K562 (cell line): ENCODE measurements around the gene FAM171A1. TPM values are rescaled to one million over a fixed set of nuclear protein-coding genes. Genes with fewer than 3 reads are reported as not detected.
A peak's percentile ranks its signal among the peaks of the same experiment; 100 is the strongest.

Experiments used
- ATF1 ChIP-seq, 2 experiments: fragments of 450-650 bp in 1 of 2; IDR thresholded peaks; 2 replicates each; pipeline ENCODE4 v1.6.1; 2016; ENCODE audit warnings: missing compliant biosample characterization in 1 of 2, missing genetic modification characterization in 1 of 2
- BRD4 ChIP-seq: fragments of 200-600 bp; sonication (generic); IDR thresholded peaks from 2 replicates; pipeline ENCODE4 v1.6.1; 2017; ENCODE audit warnings: inconsistent platforms
- CEBPB ChIP-seq: fragments of 450-650 bp; IDR thresholded peaks from 2 replicates; pipeline ENCODE4 v1.6.1; 2016; ENCODE audit warnings: missing genetic modification characterization, missing compliant biosample characterization
- CLOCK ChIP-seq: fragments of 250-450 bp; sonication (Bioruptor Pico); IDR thresholded peaks from 2 replicates; pipeline ENCODE4 v1.4.0; 2020; ENCODE audit warnings: mild to moderate bottlenecking, moderate library complexity, borderline replicate concordance
- HIVEP1 ChIP-seq: fragments of 250-450 bp; sonication (Bioruptor Pico); IDR thresholded peaks from 2 replicates; pipeline ENCODE4 v1.4.0; 2020; ENCODE audit warnings: mild to moderate bottlenecking
- KLF6 ChIP-seq: fragments of 250-450 bp; sonication (Bioruptor Pico); IDR thresholded peaks from 2 replicates; pipeline ENCODE4 v1.4.0; 2020; ENCODE audit warnings: mild to moderate bottlenecking, moderate library complexity, borderline replicate concordance
- MTA2 ChIP-seq: fragments of 450-650 bp; IDR thresholded peaks from 2 replicates; pipeline ENCODE4 v1.6.1; 2016; ENCODE audit warnings: low read depth
- NR4A1 ChIP-seq, 2 experiments: fragments of 250-450 bp in 1 of 2; fragments of 450-650 bp in 1 of 2; sonication (Bioruptor Pico) in 1 of 2; IDR thresholded peaks; 2 replicates each; pipeline versions ENCODE4 v1.4.0 to v1.6.1; 2016 to 2020; ENCODE audit warnings: mild to moderate bottlenecking in 2 of 2, missing compliant biosample characterization in 1 of 2, missing genetic modification characterization in 1 of 2, moderate library complexity in 1 of 2
- POLR2H ChIP-seq: IDR thresholded peaks from 2 replicates; pipeline ENCODE4 v1.6.1; 2016; ENCODE audit warnings: missing genetic modification characterization, low read depth, mild to moderate bottlenecking, control low read depth, missing compliant biosample characterization, moderate library complexity
- RBM25 ChIP-seq: fragments of 200-400 bp; formaldehyde crosslinking; IDR thresholded peaks from 2 replicates; pipeline ENCODE4 v1.6.1; 2018; ENCODE audit warnings: low read length, low read depth, moderate library complexity; ENCODE audit not compliant: severe bottlenecking
- SAFB2 ChIP-seq: fragments of 200-400 bp; formaldehyde crosslinking; IDR thresholded peaks from 2 replicates; pipeline ENCODE4 v1.6.1; 2018; ENCODE audit warnings: borderline replicate concordance, low read length, low read depth, moderate library complexity; ENCODE audit not compliant: severe bottlenecking
- SMC3 ChIP-seq: conservative IDR thresholded peaks from 2 replicates; pipeline ENCODE4 v1.6.1; 2011; ENCODE audit warnings: low read depth, low read length, improper control_type of control experiment; ENCODE audit not compliant: insufficient read depth
- TFE3 ChIP-seq: fragments of 450-650 bp; formaldehyde crosslinking; IDR thresholded peaks from 2 replicates; pipeline ENCODE4 v1.4.0; 2020; ENCODE audit warnings: mild to moderate bottlenecking, mixed read lengths
- THAP12 ChIP-seq: fragments of 250-450 bp; sonication (Bioruptor Pico); IDR thresholded peaks from 2 replicates; pipeline ENCODE4 v1.9.0; 2021; ENCODE audit warnings: mild to moderate bottlenecking, inconsistent platforms
- ZBTB11 ChIP-seq, 3 experiments: fragments of 200-800 bp in 1 of 3; fragments of 250-450 bp in 1 of 3; fragments of 450-650 bp in 1 of 3; sonication (Bioruptor Pico) in 1 of 3; sonication (Bioruptor generic) in 1 of 3; formaldehyde crosslinking in 1 of 3; IDR thresholded peaks; 2 replicates each; pipeline versions ENCODE4 v1.6.1 to v1.8.0; 2016 to 2022; ENCODE audit warnings: mild to moderate bottlenecking in 2 of 3, missing genetic modification characterization in 2 of 3, missing compliant biosample characterization in 1 of 3, moderate library complexity in 1 of 3
- ZBTB17 ChIP-seq: fragments of 450-650 bp; formaldehyde crosslinking; IDR thresholded peaks from 2 replicates; pipeline ENCODE4 v1.4.0; 2020; ENCODE audit warnings: mild to moderate bottlenecking
- ZC3H11A ChIP-seq: IDR thresholded peaks from 2 replicates; pipeline ENCODE4 v1.6.1; 2012; ENCODE audit warnings: low read depth, low read length, improper control_type of control experiment
- ZNF134 ChIP-seq: fragments of 250-450 bp; sonication (Bioruptor Pico); conservative IDR thresholded peaks from 2 replicates; pipeline ENCODE4 v1.4.0; 2020
- polyA plus RNA-seq, 8 experiments: library from polyadenylated mRNA; depleted of rRNA in 4 of 8; stranded (reverse) in 5 of 8; unstranded in 3 of 8; fragments of >200 nt; fragmentation: Nextera tagmentation in 2 of 8; fragmentation: Illumina TruSeq in 1 of 8; extraction: Ambion mirVana in 2 of 8; extraction: Trizol in 1 of 8; gene quantifications; 2 replicates each; pipeline versions ENCODE4 v1.2.1 to v1.2.3, GENCODE V29; 2011 to 2014; ENCODE audit warnings: inconsistent platforms in 1 of 8, missing spikeins in 1 of 8
- total RNA-seq, 7 experiments: library from RNA; depleted of rRNA in 6 of 7; stranded (reverse); fragments of >200 nt in 6 of 7; fragmentation: Illumina TruSeq in 2 of 7; extraction: Trizol in 2 of 7; gene quantifications; 2 replicates each; pipeline versions ENCODE4 v1.2.1 to v1.2.3, GENCODE V29; 2011 to 2021; ENCODE audit warnings: low replicate concordance in 1 of 7

Gene FAM171A1
- total and polyA plus RNA-seq, 9 of the 15 experiments (the other 6 are each of a cell fraction or from before 2014, with no cell fraction given): 0.51 to 8.2 (median 4.8) TPM

DNA sequence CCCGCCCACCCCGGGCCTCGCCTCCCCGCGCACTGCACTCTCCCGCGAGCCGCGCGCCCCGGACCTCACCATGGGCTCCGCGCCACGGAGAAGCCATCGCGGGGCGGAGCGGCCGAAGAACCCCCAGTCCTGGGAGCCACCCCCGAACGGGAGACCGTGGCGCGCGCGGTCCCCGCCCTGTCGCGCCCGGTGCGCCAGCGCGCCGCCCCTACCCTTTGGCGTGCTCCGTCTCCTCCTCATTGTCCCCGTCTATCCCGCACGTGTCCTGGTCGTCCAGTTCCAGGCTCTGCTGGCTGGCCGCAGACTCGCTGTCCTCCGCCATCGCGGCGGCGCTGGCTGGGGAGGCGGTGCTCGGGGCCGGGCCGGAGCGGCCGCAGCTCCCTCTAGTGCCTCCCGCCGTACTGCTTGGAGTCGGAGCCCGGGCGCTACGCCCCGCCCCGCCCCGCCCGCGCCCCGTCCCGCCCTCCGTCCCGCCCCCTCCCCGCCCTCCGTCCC is 202.8 kb downstream of the FAM171A1 start, which contains the start of gene NMT2 (continued):
- no peak for TF ChIP-seq CEBPB (tag)
- TF ChIP-seq NR4A1 (CRISPR knock-in tag; IDR thresholded peaks at IDR 0.05): no peak
- TF ChIP-seq NR4A1 (tag; IDR thresholded peaks at IDR 0.05): no peak
- TF ChIP-seq ATF1 (CRISPR knock-in tag; IDR thresholded peaks at IDR 0.05): no peak
- TF ChIP-seq ATF1 (tag; IDR thresholded peaks at IDR 0.05): no peak
- no peak for TF ChIP-seq HIVEP1 (CRISPR knock-in tag)
- no peak for TF ChIP-seq ZBTB17 (CRISPR knock-in tag)
- no peak for TF ChIP-seq BRD4
- no peak for TF ChIP-seq TFE3
- TF ChIP-seq SMC3: no peak
- no peak for TF ChIP-seq ZBTB11 (CRISPR knock-in tag; IDR thresholded peaks at IDR 0.05)
- TF ChIP-seq ZC3H11A: no peak
- no peak for TF ChIP-seq ZNF134 (CRISPR knock-in tag)
- TF ChIP-seq MTA2: no peak
- no peak for TF ChIP-seq POLR2H
- no peak for TF ChIP-seq RBM25
- TF ChIP-seq CLOCK (CRISPR knock-in tag): no peak
- no peak for TF ChIP-seq SAFB2
- no peak for TF ChIP-seq KLF6 (CRISPR knock-in tag)
- TF ChIP-seq THAP12 (CRISPR knock-in tag): peak; percentile 91
